Heart left ventricle (tissue), 13 donors: ENCODE data around the gene PDE5A.

Experiments used
- POLR2A ChIP-seq, 2 donors: fragments of 450-650 bp; IDR thresholded peaks; one replicate each; pipeline ENCODE4 v1.6.1; 2017; ENCODE audit warnings: antibody characterized with exemption in 2 of 2, mild to moderate bottlenecking in 2 of 2, moderate library complexity in 2 of 2
- TF ChIP-seq, protein P1 (sequence below), 12 donors: fragments of 200-600 bp; sonication (generic) in 4 of 12; IDR thresholded peaks; one replicate each; pipeline versions ENCODE4 v1.5.0 to v1.8.0; 2018 to 2022; ENCODE audit warnings: antibody characterized with exemption in 12 of 12, mild to moderate bottlenecking in 5 of 12
- donor health status: ischemic (EF 13 %, LVEDD 7.1; RV severe dilation, severe dysfunction).
- donor health status: DM: no; HTN: yes; CAD: no.
- donor health status: DM: no; HTN: no; CAD: no.
- donor health status: ischemic (EF 25% LVEDD 6.9; RV normal size, moderate dysfunction).
- donor health status: ischemic (EF 25% LVEDD 5.7; RV mildly dilated, moderate dysfunction).
- donor health status: ischemic (EF 35%, LVEDD 5.7; RV mildly dilated, moderate dysfunction).
- donor health status: nonischemic (EF 11% LVEDD 7.7; RV severe dilation, severe dysfunction).
- donor health status: DM: yes; HTN: yes; CAD: no.
- donor health status: PGD.
- donor health status: ischemic (EF 29% LVEDD 5.4; RV normal size, mild dysfunction).
- donor health status: nonischemic (EF 23%, LVEDD 6.1; RV moderate dilation, normal function).

- TF ChIP-seq POLR2A (IDR thresholded peaks at IDR 0.05): no peak
- TF ChIP-seq, protein P1, sequence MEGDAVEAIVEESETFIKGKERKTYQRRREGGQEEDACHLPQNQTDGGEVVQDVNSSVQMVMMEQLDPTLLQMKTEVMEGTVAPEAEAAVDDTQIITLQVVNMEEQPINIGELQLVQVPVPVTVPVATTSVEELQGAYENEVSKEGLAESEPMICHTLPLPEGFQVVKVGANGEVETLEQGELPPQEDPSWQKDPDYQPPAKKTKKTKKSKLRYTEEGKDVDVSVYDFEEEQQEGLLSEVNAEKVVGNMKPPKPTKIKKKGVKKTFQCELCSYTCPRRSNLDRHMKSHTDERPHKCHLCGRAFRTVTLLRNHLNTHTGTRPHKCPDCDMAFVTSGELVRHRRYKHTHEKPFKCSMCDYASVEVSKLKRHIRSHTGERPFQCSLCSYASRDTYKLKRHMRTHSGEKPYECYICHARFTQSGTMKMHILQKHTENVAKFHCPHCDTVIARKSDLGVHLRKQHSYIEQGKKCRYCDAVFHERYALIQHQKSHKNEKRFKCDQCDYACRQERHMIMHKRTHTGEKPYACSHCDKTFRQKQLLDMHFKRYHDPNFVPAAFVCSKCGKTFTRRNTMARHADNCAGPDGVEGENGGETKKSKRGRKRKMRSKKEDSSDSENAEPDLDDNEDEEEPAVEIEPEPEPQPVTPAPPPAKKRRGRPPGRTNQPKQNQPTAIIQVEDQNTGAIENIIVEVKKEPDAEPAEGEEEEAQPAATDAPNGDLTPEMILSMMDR (IDR thresholded peaks at IDR 0.05): no peak
Observed at GRCh38 chr4:119510395-119511149, 118.0 kb downstream of the PDE5A start.
